Karpas-422 (cell line): Measurements from ENCODE around the gene JPH3. TPM values are rescaled to one million over a fixed set of nuclear protein-coding genes. Genes with fewer than 3 reads are reported as not detected.
"Not testable (repeated sequence)": the region's sequence is repeated elsewhere in the genome, so short reads cannot be mapped to it uniquely, and the experiment has no call there.

Experiments
- DNase-seq: peaks from one replicate; pipeline ENCODE4 v3.0.0-alpha.2; 2015
- H2AFZ ChIP-seq: fragments of 200-600 bp; sonication (generic); 2 replicates; pipeline ENCODE4 v1.6.1; 2014; ENCODE audit warnings: antibody characterized with exemption, low read length, mixed read lengths
- H3K27ac ChIP-seq: fragments of 200-600 bp; sonication (generic); 2 replicates; pipeline ENCODE4 v1.5.1; 2014; ENCODE audit warnings: mild to moderate bottlenecking, low read length, moderate library complexity
- H3K27me3 ChIP-seq: fragments of 200-600 bp; sonication (generic); 2 replicates; pipeline ENCODE4 v1.6.1; 2014; ENCODE audit warnings: low read length, mixed read lengths
- H3K36me3 ChIP-seq: fragments of 200-600 bp; sonication (generic); 2 replicates; pipeline ENCODE4 v1.6.1; 2014; ENCODE audit warnings: low read length, mixed read lengths; ENCODE audit not compliant: insufficient read depth
- H3K4me1 ChIP-seq: fragments of 200-600 bp; sonication (generic); 2 replicates; pipeline ENCODE4 v1.6.1; 2014; ENCODE audit warnings: mild to moderate bottlenecking, low read length, mixed read lengths
- H3K4me2 ChIP-seq: fragments of 200-600 bp; sonication (generic); 2 replicates; pipeline ENCODE4 v1.6.1; 2014; ENCODE audit warnings: low read length, low read depth, mild to moderate bottlenecking; ENCODE audit not compliant: poor library complexity, severe bottlenecking
- H3K4me3 ChIP-seq: fragments of 200-600 bp; sonication (generic); 2 replicates; pipeline ENCODE4 v1.5.1; 2014; ENCODE audit warnings: mild to moderate bottlenecking, antibody characterized with exemption, low read length, mixed read lengths
- H3K79me2 ChIP-seq: fragments of 200-600 bp; sonication (generic); 2 replicates; pipeline ENCODE4 v1.6.1; 2014; ENCODE audit warnings: mild to moderate bottlenecking, low read length, mixed read lengths
- H3K9ac ChIP-seq: fragments of 200-600 bp; sonication (generic); 2 replicates; pipeline ENCODE4 v1.6.0; 2014; ENCODE audit warnings: low read length
- H3K9me2 ChIP-seq: fragments of 200-600 bp; sonication (generic), shearing (Covaris generic); replicated peaks from 2 replicates; pipeline ENCODE4 v1.6.0; 2014; ENCODE audit warnings: mild to moderate bottlenecking, low read length, moderate library complexity; ENCODE audit not compliant: insufficient read depth
- H3K9me3 ChIP-seq: fragments of 300-700, 200-600 bp; sonication (generic); 2 replicates; pipeline ENCODE4 v1.6.1; 2014; ENCODE audit warnings: low read length, mixed read lengths
- H4K20me1 ChIP-seq: fragments of 200-600 bp; sonication (generic); 2 replicates; pipeline ENCODE4 v1.6.1; 2014; ENCODE audit warnings: mild to moderate bottlenecking, antibody characterized with exemption, low read length, low read depth; ENCODE audit not compliant: insufficient read depth
- total RNA-seq: library from RNA; depleted of rRNA; stranded (reverse); fragments of >200 nt; shearing (Covaris generic); gene quantifications from 2 replicates; pipeline ENCODE4 v1.2.3, GENCODE V29; 2014; ENCODE audit warnings: low replicate concordance

Gene JPH3
- total RNA-seq, 1 experiment from 2014 or later: not detected

DNA sequence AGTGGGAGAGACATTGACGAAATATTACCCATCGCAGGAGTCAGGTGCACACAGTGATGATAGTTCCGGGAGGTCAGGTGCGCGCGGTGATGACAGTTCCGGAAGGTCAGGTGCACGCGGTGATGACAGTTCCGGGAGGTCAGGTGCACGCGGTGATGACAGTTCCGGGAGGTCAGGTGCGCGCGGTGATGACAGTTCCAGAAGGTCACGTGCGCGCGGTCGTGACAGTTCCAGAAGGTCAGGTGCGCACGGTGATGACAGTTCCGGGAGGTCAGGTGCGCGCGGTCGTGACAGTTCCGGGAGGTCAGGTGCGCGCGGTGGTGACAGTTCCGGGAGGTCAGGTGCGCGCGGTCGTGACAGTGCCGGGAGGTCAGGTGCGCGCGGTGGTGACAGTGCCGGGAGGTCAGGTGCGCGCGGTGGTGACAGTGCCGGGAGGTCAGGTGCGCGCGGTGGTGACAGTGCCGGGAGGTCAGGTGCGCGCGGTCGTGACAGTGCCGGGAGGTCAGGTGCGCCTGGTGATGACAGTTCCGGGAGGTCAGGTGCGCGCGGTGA, 78.8 kb downstream of the JPH3 start:
- H3K9me3 ChIP-seq, H3K79me2 ChIP-seq, H2AFZ ChIP-seq, H3K9ac ChIP-seq, H3K4me3 ChIP-seq, H3K4me1 ChIP-seq, H3K27ac ChIP-seq, H3K4me2 ChIP-seq, H3K27me3 ChIP-seq, H3K36me3 ChIP-seq, H4K20me1 ChIP-seq, H3K9me2 ChIP-seq, DNase-seq: not testable (repeated sequence)

DNA sequence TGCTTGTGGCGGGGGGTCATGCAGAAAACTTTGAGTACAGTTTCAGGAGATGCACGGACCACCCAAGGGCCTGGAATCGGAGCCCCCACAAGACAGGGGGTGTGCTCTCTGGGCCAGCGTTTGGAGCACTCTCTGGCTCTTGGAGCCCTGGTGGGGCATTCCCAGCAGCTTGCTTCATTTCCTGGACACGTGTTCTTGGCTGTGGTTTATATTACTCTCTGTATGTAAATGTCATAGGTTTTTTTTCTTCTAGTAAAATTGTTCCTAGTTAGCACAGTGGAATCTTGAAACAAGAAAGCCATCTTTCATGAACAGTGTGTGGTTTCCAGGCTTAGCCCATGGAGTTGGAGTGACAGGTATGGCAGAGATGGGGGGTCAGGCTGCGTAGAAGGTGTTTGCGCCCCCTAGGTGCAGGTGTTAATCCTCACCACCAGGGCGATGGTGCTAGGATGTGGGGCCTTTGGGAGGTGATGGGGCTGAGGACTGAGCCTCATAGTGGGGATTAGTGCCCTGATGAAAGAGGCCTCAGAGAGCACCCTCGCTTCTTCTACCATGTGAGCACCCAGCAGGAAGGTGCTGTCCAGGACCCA, 79.8 kb downstream of the JPH3 start:
- no peaks in the 10 kb centered on the region for H3K9me3 ChIP-seq
- no peak overlapping the region for H2AFZ ChIP-seq
- peak; percentile 81 for DNase-seq

DNA sequence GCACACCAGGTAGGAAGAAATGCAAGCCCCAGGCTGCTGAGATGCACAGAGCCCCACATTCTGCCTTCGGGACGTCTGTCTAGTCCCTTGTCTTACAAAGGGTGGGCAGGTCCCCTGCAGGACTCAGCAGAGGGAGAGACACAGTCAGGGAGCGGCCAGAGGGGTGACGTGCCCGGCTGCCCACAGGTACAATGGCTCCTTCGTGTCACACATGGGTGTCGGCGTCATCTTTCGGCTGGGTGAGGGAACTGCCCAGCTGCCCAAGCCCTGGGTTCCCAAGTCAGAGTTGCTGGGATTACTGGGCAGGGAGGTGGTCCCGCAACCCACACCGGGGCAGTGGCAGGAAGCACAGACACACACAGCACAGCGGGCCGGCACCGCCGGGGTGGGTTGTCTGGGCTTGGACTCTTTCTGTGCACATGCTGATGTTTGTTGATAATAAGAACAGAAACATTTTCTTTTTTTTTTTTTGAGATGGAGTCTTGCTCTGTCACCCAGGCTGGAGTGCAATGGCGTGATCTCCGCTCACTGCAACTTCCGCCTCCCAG, 80.6 kb downstream of the JPH3 start:
- Histone ChIP-seq H3K4me1 (no peaks in the 10 kb centered on the region), H4K20me1 (no peaks in the 10 kb centered on the region), H3K9ac (no peak overlapping the region), H2AFZ (no peak overlapping the region), H3K9me2 (no peaks in the 10 kb centered on the region), H3K9me3 (no peaks in the 10 kb centered on the region), H3K27me3 (no peaks in the 10 kb centered on the region), H3K4me2 (no peak overlapping the region), H3K27ac (no peak overlapping the region), H3K4me3 (no peak overlapping the region), H3K36me3 (no peaks in the 10 kb centered on the region), H3K79me2 (no peaks in the 10 kb centered on the region)
- no peak for DNase-seq

More for the DNA sequence above, 79.8 kb downstream of the JPH3 start:
- no peaks in the 10 kb centered on the region for H3K9me2 ChIP-seq
- H3K4me2 ChIP-seq: no peak overlapping the region
- no peak overlapping the region for H3K4me3 ChIP-seq
- H3K79me2 ChIP-seq: no peaks in the 10 kb centered on the region
- H4K20me1 ChIP-seq: no peaks in the 10 kb centered on the region
- no peaks in the 10 kb centered on the region for H3K4me1 ChIP-seq
- no peaks in the 10 kb centered on the region for H3K36me3 ChIP-seq
- H3K27ac ChIP-seq: no peak overlapping the region
- no peaks in the 10 kb centered on the region for H3K27me3 ChIP-seq
- H3K9ac ChIP-seq: no peak overlapping the region

DNA sequence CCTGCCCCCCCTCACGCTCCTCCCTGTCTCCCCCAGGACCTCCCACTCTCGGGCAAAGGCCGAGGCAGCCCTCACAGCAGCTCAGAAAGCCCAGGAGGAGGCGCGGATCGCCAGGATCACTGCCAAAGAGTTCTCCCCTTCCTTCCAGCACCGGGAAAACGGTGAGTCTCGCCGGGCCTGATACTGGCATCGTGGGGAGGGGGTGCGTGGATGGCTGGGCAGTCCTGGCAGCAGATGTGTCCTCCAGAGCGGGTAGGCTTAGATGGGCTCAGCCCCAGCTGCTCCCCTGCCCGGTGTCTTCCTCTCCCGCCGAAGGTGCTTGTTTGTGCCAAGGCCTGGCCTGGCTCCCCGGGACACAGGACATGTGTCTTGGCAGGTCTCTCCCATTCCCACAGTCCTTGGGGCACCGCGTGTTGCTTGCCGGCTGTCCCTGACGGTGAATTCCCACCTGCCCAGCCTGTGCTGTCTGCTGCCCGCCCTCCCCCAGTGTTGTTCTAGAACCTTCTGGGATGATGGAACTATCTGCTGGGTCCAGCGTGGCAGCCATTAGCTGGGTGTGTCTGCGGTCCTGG, 81.9 kb downstream of the JPH3 start:
- Histone ChIP-seq H3K27ac (no peak overlapping the region), H2AFZ (no peak overlapping the region), H3K9me3 (no peaks in the 10 kb centered on the region), H3K4me2 (no peak overlapping the region), H4K20me1 (no peaks in the 10 kb centered on the region), H3K9ac (no peak overlapping the region), H3K4me3 (no peak overlapping the region), H3K27me3 (no peaks in the 10 kb centered on the region), H3K36me3 (no peaks in the 10 kb centered on the region), H3K9me2 (no peaks in the 10 kb centered on the region), H3K79me2 (no peaks in the 10 kb centered on the region), H3K4me1 (no peaks in the 10 kb centered on the region)
- no peak for DNase-seq

DNA sequence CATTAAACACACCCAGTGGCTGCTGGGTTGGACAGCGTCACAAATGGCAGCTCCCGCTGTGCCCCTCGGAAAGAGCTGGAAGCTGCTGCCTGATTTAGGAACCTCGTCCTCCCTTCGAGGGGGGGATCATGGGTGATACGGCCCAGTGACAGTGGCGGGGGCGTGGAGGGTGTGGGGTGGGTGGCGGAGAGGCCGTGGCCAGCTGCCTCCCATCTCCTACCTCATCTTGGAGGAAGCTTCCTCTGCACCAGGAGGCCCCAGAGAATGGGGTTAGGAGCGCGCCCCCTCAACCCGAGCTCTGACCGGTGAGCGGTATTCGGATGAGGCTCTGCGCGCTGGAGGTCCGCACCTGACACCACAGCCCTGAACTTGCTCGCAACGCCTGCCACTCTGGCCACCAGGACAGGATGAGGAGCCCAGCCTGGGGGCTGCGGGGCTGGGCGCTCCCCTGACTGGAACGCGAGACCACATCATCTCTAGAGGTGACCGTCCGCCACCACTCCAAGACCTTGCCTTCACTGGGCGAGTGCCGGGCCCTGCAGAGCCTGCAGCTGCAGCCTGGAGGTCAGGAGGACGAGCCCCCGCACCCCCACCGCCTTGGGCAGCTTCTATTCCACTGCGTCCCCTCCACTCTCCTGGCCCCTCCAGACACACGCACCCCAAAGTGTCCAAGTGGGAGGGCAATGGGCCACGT, 82.5 kb downstream of the JPH3 start:
- Histone ChIP-seq H3K4me2 (no peak overlapping the region), H3K79me2 (no peaks in the 10 kb centered on the region), H3K27ac (no peak overlapping the region), H3K4me1 (no peaks in the 10 kb centered on the region), H3K9me2 (no peaks in the 10 kb centered on the region), H2AFZ (no peak overlapping the region), H3K27me3 (no peaks in the 10 kb centered on the region), H3K36me3 (no peaks in the 10 kb centered on the region), H3K9ac (no peak overlapping the region), H4K20me1 (no peaks in the 10 kb centered on the region), H3K9me3 (no peaks in the 10 kb centered on the region), H3K4me3 (no peak overlapping the region)
- DNase-seq: no peak

DNA sequence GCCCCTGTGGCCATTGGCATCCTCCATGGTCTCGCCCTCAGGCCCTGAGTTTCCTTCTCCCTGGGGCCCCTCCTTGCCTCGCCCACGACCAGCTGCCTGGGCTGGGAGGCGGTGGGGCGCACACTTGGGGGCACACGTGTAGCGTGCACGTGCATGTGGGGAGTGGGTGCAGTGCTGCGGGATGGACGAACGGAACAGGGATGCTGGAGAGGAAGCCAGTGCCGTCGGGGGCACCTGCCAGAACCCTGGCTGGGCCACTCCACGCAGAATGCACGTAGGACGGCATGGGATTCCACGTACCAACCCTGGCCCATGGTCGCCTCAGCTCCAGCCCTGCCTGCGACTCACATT, 83.1 kb downstream of the JPH3 start:
- Histone ChIP-seq H3K4me3 (no peak overlapping the region), H3K27ac (no peak overlapping the region), H3K9ac (no peak overlapping the region), H2AFZ (no peak overlapping the region), H3K36me3 (no peaks in the 10 kb centered on the region), H3K9me2 (no peaks in the 10 kb centered on the region), H3K4me1 (no peaks in the 10 kb centered on the region), H3K27me3 (no peaks in the 10 kb centered on the region), H3K4me2 (no peak overlapping the region), H4K20me1 (no peaks in the 10 kb centered on the region), H3K79me2 (no peaks in the 10 kb centered on the region), H3K9me3 (no peaks in the 10 kb centered on the region)
- no peak for DNase-seq

DNA sequence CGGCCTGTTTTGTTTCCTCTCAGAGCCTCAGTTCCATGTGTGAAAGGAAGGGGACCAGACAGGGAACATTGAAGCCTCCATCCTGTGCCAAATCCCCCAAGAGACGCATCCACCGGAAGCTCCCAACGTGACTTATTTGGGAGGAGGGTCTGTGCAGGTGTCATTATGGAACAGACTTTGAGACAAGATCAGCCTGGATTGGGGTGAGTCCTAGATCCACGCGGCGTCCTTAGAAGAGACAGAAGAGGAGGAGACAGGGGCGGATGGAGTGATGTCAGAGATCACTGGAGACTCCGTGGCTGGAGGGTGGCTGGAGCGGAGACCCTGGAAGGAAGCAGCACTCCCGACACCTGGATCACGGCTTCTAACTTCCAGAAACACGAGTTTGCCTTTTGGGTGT, 83.5 kb downstream of the JPH3 start:
- Histone ChIP-seq H4K20me1 (no peaks in the 10 kb centered on the region), H3K27me3 (no peaks in the 10 kb centered on the region), H3K27ac (no peak overlapping the region), H3K9me3 (no peaks in the 10 kb centered on the region), H3K9ac (no peak overlapping the region), H3K4me2 (no peak overlapping the region), H3K36me3 (no peaks in the 10 kb centered on the region), H2AFZ (no peak overlapping the region), H3K4me1 (no peaks in the 10 kb centered on the region), H3K79me2 (no peaks in the 10 kb centered on the region), H3K4me3 (no peak overlapping the region), H3K9me2 (no peaks in the 10 kb centered on the region)
- no peak for DNase-seq

DNA sequence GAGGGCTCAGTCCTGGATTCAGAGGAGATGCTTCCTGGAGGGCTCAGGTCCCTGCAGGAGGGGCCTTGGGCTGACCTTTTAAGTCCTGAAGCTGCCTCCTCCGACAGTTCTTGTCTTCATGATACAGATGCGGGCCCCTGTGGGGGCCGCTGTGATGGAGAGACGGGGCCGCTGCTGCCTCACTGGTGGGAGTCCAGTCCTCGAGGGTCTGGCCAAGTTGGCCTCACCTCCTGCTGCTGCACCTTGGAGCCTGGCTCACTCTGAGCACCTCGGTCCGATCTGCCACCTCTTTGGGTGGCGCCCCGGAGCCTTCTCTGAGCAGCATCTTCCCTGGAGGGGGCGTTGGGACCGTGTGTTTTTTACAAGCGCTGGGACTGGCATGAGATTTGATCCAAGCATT, 84.4 kb downstream of the JPH3 start:
- no peaks in the 10 kb centered on the region for H3K9me3 ChIP-seq
- no peaks in the 10 kb centered on the region for H3K27me3 ChIP-seq
- no peaks in the 10 kb centered on the region for H3K4me1 ChIP-seq
- H3K4me2 ChIP-seq: no peak overlapping the region
- H4K20me1 ChIP-seq: no peaks in the 10 kb centered on the region
- no peak for DNase-seq
- no peaks in the 10 kb centered on the region for H3K9me2 ChIP-seq
- no peaks in the 10 kb centered on the region for H3K36me3 ChIP-seq
- no peak overlapping the region for H2AFZ ChIP-seq
- no peaks in the 10 kb centered on the region for H3K79me2 ChIP-seq
- H3K27ac ChIP-seq: no peak overlapping the region
- no peak overlapping the region for H3K4me3 ChIP-seq
- no peak overlapping the region for H3K9ac ChIP-seq
